NB4 (cell line): ENCODE measurements around the gene INTS1.

Experiments used
- DNase-seq: peaks from one replicate; pipeline ENCODE4 v3.0.0; 2010; ENCODE audit warnings: low read depth
- H3K4me3 ChIP-seq: one replicate; pipeline ENCODE4 v1.5.1; 2011; ENCODE audit warnings: mild to moderate bottlenecking, low read depth, low read length, moderate library complexity
- MYC ChIP-seq: IDR thresholded peaks from 2 replicates; pipeline ENCODE4 v1.6.1; 2011; ENCODE audit warnings: low read depth, low read length
- POLR2A ChIP-seq: IDR thresholded peaks from 2 replicates; pipeline ENCODE4 v1.6.1; 2011; ENCODE audit warnings: mild to moderate bottlenecking; ENCODE audit not compliant: insufficient read length; ENCODE audit errors: extremely low read depth
- TF ChIP-seq, protein P1 (sequence below): IDR thresholded peaks from one replicate; pipeline ENCODE4 v1.5.1; 2012; ENCODE audit warnings: low read depth, low read length
- TF ChIP-seq, protein P2 (sequence below): IDR thresholded peaks from 2 replicates; pipeline ENCODE4 v1.6.1; 2011; ENCODE audit warnings: low read depth, low read length

The INTS1 gene

DNA sequence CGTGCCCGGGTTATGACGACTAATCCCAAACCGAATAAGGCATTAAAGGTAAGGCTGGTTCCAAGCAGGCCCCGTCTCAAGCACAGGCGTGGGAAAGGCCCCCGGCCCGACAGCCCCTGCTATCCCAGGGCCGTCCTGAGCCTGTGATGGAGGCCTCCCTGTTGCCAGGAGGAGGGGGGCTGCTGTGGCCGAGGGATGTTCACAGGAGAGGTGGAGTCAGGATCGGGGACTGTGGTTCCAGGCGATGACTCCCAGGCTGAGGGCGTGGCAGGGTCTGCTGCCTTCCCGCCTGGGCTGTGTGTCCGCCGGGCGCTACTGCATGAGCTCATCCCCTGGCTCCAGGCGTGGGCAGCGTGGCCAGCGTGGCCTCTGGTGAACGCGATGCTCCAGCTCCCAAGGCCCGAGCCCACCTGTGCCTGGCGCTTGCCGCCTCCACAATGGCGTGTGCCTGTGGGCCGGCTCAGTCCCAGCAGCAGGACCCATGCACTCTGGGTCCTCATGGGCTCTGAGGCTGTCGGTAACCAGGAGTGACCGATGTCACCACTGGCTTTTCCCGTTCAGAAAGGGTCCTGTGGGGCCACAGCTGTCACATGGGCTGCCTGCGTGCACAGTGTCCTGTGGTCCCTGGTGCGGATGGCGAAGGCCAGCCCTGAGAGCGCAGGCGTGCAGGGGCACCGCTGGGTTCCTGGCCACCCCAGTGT, 35.1 kb upstream of the INTS1 start:
- no peak for DNase-seq
- TF ChIP-seq, protein P1, sequence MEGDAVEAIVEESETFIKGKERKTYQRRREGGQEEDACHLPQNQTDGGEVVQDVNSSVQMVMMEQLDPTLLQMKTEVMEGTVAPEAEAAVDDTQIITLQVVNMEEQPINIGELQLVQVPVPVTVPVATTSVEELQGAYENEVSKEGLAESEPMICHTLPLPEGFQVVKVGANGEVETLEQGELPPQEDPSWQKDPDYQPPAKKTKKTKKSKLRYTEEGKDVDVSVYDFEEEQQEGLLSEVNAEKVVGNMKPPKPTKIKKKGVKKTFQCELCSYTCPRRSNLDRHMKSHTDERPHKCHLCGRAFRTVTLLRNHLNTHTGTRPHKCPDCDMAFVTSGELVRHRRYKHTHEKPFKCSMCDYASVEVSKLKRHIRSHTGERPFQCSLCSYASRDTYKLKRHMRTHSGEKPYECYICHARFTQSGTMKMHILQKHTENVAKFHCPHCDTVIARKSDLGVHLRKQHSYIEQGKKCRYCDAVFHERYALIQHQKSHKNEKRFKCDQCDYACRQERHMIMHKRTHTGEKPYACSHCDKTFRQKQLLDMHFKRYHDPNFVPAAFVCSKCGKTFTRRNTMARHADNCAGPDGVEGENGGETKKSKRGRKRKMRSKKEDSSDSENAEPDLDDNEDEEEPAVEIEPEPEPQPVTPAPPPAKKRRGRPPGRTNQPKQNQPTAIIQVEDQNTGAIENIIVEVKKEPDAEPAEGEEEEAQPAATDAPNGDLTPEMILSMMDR = no peak
- no peak for TF ChIP-seq MYC
- TF ChIP-seq, protein P2, sequence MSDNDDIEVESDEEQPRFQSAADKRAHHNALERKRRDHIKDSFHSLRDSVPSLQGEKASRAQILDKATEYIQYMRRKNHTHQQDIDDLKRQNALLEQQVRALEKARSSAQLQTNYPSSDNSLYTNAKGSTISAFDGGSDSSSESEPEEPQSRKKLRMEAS = no peak
- no peak for TF ChIP-seq POLR2A
- H3K4me3 ChIP-seq = no peak overlapping the region

- no peak for DNase-seq
- TF ChIP-seq POLR2A = no peak
- TF ChIP-seq, protein P2 = no peak
- TF ChIP-seq MYC = no peak
- TF ChIP-seq, protein P1 = no peak
- H3K4me3 ChIP-seq = no peak overlapping the region
Measured at GRCh38 chr7:1538544-1539180, 34.5 kb upstream of the INTS1 start.

DNA sequence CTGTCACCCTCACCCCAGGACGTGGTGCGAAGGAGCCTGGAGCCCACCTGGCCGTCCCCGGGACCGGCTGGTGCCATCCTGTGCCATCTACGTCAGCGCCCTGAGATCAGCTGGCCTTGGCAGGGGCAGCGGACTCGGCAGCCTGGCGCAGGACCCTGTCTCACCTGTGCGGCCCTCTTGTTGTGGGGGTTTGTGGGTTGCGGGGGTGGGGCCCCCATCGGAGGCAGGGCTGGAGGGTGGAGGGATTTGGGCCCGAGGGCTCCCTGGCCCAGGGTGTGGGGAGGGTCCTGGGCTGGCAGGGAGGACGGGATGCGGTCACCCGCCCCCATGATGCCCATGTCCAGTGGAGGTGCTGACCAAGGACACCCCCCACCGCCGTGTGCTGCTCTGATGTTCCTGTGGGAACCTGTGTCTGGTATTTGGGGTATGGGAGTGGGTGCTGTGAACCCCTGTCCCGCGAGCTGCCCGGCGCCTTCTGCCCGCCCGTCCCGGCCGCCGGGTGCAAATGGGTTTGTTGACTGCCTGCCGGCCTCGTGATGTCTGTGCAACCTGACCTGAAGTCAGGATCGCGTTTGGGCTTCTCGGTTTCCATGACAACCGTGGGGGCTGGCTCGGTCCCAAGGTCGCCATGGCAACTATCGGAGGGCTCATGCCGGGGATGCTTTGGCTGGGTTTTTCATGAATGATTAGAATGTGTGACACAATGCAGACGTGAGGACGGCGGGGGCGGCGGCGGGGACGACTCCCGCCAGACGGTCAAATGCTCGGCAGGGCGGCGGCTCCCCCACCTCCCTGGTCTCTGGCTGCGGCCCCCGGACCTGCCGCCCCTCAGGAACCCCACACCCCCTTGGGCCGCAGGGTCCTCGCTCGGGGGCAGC, 33.6 kb upstream of the INTS1 start:
- no peak for TF ChIP-seq POLR2A
- no peak for TF ChIP-seq MYC
- H3K4me3 ChIP-seq = no peak overlapping the region
- DNase-seq = no peak

GRCh38 chr7:1536743-1537534, 32.8 kb upstream of the INTS1 start:
- DNase-seq = no peak

DNA sequence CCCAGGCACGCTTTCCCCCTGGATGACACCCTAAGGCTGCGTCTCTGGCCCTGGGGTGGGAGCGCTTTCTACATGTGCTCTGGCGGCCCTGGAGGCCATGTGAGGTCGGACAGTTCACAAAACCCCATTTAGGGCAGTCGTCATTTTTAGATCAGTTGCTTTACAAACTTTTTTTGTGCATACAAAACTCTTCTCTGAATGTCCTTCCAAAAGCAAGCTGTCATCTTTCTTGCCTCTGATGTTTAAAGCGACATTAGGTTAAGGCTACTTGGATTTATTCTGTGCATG, 32.2 kb upstream of the INTS1 start:
- TF ChIP-seq POLR2A (no peak), MYC (no peak)
- TF ChIP-seq, protein P1 = no peak
- TF ChIP-seq, protein P2 = no peak
- H3K4me3 ChIP-seq = no peak overlapping the region
- no peak for DNase-seq

More at GRCh38 chr7:1536743-1537534, 32.8 kb upstream of the INTS1 start:
- H3K4me3 ChIP-seq = no peak overlapping the region
- TF ChIP-seq, protein P1 = no peak
- TF ChIP-seq MYC = no peak
- TF ChIP-seq, protein P2 = no peak
- no peak for TF ChIP-seq POLR2A
